GM12874 (cell line): ENCODE results near the gene CBL.

ENCODE experiments used
- CTCF ChIP-seq: IDR thresholded peaks from 2 replicates; pipeline ENCODE4 v1.5.1; 2011; ENCODE audit warnings: low read depth, mild to moderate bottlenecking, control low read depth, low read length, moderate library complexity; ENCODE audit not compliant: insufficient read depth

The CBL gene

GRCh38 chr11:119288219-119288618 is 82.1 kb downstream of the CBL start:
- TF ChIP-seq CTCF = no peak

GRCh38 chr11:119290894-119291497 is 84.9 kb downstream of the CBL start:
- TF ChIP-seq CTCF = no peak

- TF ChIP-seq CTCF = no peak
Observed at GRCh38 chr11:119293461-119293860, 87.3 kb downstream of the CBL start.

GRCh38 chr11:119295178-119295577 is 89.0 kb downstream of the CBL start:
- no peak for TF ChIP-seq CTCF

GRCh38 chr11:119297938-119298337 is 91.8 kb downstream of the CBL start:
- TF ChIP-seq CTCF = no peak

GRCh38 chr11:119298726-119299125 is 92.6 kb downstream of the CBL start:
- no peak for TF ChIP-seq CTCF

- TF ChIP-seq CTCF = no peak
Observed at GRCh38 chr11:119299416-119299815, 93.3 kb downstream of the CBL start.
